HepG2 (cell line): ENCODE results near the gene FAM117A.

Experiments used
- U2AF1 ChIP-seq: fragments of 200-400 bp; formaldehyde crosslinking; optimal IDR thresholded peaks from 2 replicates; pipeline ENCODE3; 2017; ENCODE audit warnings: mild to moderate bottlenecking, low read depth, low read length
- ZSCAN9 ChIP-seq: IDR thresholded peaks from 2 replicates; pipeline ENCODE4 v1.6.1; 2016; ENCODE audit warnings: borderline replicate concordance
- TF ChIP-seq, protein P1 (sequence below): sonication (generic); formaldehyde crosslinking; IDR thresholded peaks from 2 replicates; pipeline ENCODE4; 2020; ENCODE audit warnings: missing genetic modification reagents, mild to moderate bottlenecking, borderline replicate concordance
- TF ChIP-seq, protein P2 (sequence below): IDR thresholded peaks from 2 replicates; pipeline ENCODE4 v1.6.1; 2012; ENCODE audit warnings: inconsistent platforms
- TF ChIP-seq, protein P3 (sequence below): sonication (generic); formaldehyde crosslinking; IDR thresholded peaks from 2 replicates; pipeline ENCODE4 v1.5.0; 2020; ENCODE audit warnings: mild to moderate bottlenecking, missing genetic modification reagents, moderate library complexity

DNA sequence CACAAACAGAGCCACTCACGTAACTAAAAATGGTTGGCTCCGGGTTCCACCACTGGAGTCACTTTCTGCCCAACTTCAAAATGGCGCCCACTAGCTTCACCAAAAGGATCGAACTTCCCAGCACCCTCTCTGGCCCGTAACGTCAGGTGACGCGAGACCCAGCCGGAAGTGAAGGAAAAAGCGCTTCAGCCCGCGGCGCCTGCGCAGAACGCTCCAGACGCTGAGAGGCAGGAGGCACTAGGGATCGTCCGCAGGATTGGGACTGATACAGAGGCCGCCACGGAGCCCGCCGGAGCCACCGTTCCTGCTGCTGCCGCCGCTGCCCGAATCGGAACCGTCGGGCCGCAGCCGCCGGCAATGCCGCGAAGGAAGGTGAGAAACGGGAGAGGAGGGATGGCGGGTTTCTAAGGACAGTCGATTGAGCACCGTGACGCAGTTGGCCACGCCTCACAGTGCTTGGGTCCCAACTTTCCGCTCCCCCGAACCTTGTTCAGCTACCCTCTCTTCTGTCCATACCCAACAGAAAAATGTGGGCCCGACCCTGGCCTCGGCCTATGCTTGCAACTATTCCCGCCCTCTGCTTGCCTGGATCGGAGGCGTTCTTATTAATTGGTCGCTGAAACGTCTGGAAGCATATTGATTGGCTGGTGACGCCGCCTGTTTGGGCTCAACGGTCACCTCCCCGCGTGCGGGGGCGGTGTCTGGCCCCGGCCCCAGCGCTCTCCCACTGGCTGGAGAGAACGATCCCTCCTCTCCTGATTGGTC lies 24.7 kb upstream of the FAM117A start, which contains the start of gene KAT7:
- TF ChIP-seq U2AF1 (peak; percentile 72), ZSCAN9 (no peak; the same call in 1 of the 2 replicates)
- TF ChIP-seq, protein P1, sequence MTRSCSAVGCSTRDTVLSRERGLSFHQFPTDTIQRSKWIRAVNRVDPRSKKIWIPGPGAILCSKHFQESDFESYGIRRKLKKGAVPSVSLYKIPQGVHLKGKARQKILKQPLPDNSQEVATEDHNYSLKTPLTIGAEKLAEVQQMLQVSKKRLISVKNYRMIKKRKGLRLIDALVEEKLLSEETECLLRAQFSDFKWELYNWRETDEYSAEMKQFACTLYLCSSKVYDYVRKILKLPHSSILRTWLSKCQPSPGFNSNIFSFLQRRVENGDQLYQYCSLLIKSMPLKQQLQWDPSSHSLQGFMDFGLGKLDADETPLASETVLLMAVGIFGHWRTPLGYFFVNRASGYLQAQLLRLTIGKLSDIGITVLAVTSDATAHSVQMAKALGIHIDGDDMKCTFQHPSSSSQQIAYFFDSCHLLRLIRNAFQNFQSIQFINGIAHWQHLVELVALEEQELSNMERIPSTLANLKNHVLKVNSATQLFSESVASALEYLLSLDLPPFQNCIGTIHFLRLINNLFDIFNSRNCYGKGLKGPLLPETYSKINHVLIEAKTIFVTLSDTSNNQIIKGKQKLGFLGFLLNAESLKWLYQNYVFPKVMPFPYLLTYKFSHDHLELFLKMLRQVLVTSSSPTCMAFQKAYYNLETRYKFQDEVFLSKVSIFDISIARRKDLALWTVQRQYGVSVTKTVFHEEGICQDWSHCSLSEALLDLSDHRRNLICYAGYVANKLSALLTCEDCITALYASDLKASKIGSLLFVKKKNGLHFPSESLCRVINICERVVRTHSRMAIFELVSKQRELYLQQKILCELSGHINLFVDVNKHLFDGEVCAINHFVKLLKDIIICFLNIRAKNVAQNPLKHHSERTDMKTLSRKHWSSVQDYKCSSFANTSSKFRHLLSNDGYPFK (CRISPR knock-in tag) = peak; percentile 100
- TF ChIP-seq, protein P2, sequence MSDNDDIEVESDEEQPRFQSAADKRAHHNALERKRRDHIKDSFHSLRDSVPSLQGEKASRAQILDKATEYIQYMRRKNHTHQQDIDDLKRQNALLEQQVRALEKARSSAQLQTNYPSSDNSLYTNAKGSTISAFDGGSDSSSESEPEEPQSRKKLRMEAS = peak; percentile 90
- TF ChIP-seq, protein P3, sequence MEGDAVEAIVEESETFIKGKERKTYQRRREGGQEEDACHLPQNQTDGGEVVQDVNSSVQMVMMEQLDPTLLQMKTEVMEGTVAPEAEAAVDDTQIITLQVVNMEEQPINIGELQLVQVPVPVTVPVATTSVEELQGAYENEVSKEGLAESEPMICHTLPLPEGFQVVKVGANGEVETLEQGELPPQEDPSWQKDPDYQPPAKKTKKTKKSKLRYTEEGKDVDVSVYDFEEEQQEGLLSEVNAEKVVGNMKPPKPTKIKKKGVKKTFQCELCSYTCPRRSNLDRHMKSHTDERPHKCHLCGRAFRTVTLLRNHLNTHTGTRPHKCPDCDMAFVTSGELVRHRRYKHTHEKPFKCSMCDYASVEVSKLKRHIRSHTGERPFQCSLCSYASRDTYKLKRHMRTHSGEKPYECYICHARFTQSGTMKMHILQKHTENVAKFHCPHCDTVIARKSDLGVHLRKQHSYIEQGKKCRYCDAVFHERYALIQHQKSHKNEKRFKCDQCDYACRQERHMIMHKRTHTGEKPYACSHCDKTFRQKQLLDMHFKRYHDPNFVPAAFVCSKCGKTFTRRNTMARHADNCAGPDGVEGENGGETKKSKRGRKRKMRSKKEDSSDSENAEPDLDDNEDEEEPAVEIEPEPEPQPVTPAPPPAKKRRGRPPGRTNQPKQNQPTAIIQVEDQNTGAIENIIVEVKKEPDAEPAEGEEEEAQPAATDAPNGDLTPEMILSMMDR = no peak; the same call in 1 of the 2 replicates
